SK-N-SH (cell line): ENCODE measurements around the gene ZNF346.
"Not testable (repeated sequence)": the region's sequence is repeated elsewhere in the genome, so short reads cannot be mapped to it uniquely, and the experiment has no call there.

Experiments used
- CHD2 ChIP-seq: fragments of 150-350 bp; IDR thresholded peaks from 2 replicates; pipeline ENCODE4 v1.6.1; 2018; ENCODE audit warnings: low read length; ENCODE audit not compliant: partially characterized antibody
- CTCF ChIP-seq: fragments of 200-600 bp; sonication (generic); IDR thresholded peaks from 2 replicates; pipeline ENCODE4 v1.6.1; 2017; ENCODE audit warnings: antibody characterized with exemption, mild to moderate bottlenecking, moderate library complexity
- EZH2phosphoT487 ChIP-seq: fragments of 200-600 bp; sonication (generic); IDR thresholded peaks from 2 replicates; pipeline ENCODE4 v1.6.1; 2017; ENCODE audit warnings: low read depth, mixed run types, mild to moderate bottlenecking, antibody characterized with exemption, moderate library complexity, borderline replicate concordance
- FOXM1 ChIP-seq: IDR thresholded peaks from 2 replicates; pipeline ENCODE4 v1.4.0; 2012; ENCODE audit warnings: low read depth, mild to moderate bottlenecking
- MEF2A ChIP-seq: IDR thresholded peaks from 2 replicates; pipeline ENCODE4 v1.4.0; 2012; ENCODE audit warnings: low read depth, borderline replicate concordance
- MXI1 ChIP-seq: IDR thresholded peaks from 2 replicates; pipeline ENCODE4 v1.6.1; 2012; ENCODE audit warnings: mild to moderate bottlenecking, low read depth, low read length, improper control_type of control experiment
- NFIC ChIP-seq: IDR thresholded peaks from 2 replicates; pipeline ENCODE4 v1.4.0; 2012; ENCODE audit warnings: borderline replicate concordance
- REST ChIP-seq: IDR thresholded peaks from 2 replicates; pipeline ENCODE4 v1.6.1; 2012; ENCODE audit warnings: mild to moderate bottlenecking, low read depth, low read length, moderate library complexity
- TAF1 ChIP-seq: IDR thresholded peaks from 2 replicates; pipeline ENCODE4 v1.6.1; 2012; ENCODE audit warnings: low read depth, mild to moderate bottlenecking, low read length, moderate library complexity, borderline replicate concordance
- USF2 ChIP-seq: fragments of 150-350 bp; IDR thresholded peaks from 2 replicates; pipeline ENCODE4 v1.6.1; 2017; ENCODE audit warnings: antibody characterized with exemption, low read length, low read depth, borderline replicate concordance
- ZBTB33 ChIP-seq: IDR thresholded peaks from 2 replicates; pipeline ENCODE4 v1.4.0; 2012; ENCODE audit warnings: low read depth, borderline replicate concordance

GRCh38 chr5:176999526-176999925, 23.0 kb upstream of the ZNF346 start:
- TF ChIP-seq MXI1, CTCF, MEF2A, ZBTB33, FOXM1, EZH2phosphoT487, CHD2, REST, TAF1, NFIC, USF2: not testable (repeated sequence)
